HG03108 (cell line): ENCODE results near the gene PRKACG.
A peak's percentile ranks its signal among the peaks of the same experiment; 100 is the strongest.
"Not testable (repeated sequence)": the region's sequence is repeated elsewhere in the genome, so short reads cannot be mapped to it uniquely, and the experiment has no call there.

Source experiments
- ATAC-seq: cut with Tn5 transposase; IDR thresholded peaks from one replicate; pipeline ENCODE4 v1.9.1; 2021; ENCODE audit warnings: moderate library complexity; ENCODE audit not compliant: unreplicated experiment

Gene PRKACG

DNA sequence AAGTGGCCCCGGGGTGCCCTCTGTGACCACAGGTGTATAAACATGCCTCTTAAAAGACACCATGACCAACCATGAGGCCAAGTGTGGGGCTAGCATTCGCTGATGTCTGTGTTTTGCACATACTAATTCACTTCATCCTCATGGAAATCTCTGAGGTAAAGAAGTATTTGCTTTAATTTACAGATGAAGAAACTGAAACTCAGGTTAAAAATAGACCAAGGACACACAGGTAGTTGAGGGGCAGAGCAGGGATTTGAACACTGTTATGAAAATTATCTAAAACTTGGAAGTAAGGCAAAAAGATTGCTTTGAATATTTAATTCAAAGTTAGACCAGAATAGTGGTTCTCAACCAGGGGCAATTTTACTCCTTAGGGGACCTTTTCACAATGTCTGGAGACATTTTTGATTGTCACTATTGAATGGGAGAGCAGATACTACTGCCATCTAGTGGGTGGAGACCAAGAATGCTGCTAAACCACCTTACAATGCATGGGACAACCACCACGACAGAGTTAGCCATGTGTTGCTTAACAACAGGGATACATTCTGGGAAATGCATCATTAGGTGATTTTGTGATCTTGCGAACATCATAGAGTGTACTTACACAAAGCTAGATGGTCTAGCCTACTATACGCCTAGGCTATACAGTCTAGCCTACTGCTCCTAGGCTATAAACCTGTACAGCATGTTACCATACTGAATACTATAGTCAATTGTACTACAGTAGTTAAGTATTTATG, 13.6 kb upstream of the PRKACG start:
- ATAC-seq: peak; percentile 64

DNA sequence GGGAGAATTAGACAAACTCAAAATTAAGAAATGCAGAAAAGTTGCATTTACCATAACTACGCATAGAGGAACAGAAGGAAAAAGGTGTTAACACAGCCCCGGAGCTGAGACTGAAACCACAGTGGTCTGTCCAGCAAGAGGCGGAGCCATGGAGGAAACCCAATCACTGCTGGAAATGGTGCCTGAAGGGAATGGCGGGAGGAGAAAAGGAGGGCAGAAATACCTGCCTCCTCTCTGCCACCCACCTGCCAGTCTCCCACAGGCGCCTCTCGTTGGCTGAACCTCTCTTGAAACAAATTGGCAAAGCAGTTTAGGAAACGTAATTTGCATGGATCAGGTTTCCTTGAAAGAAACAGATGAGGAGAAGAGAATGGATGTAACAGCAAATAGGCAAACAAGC, 9.7 kb upstream of the PRKACG start:
- ATAC-seq: no peak

DNA sequence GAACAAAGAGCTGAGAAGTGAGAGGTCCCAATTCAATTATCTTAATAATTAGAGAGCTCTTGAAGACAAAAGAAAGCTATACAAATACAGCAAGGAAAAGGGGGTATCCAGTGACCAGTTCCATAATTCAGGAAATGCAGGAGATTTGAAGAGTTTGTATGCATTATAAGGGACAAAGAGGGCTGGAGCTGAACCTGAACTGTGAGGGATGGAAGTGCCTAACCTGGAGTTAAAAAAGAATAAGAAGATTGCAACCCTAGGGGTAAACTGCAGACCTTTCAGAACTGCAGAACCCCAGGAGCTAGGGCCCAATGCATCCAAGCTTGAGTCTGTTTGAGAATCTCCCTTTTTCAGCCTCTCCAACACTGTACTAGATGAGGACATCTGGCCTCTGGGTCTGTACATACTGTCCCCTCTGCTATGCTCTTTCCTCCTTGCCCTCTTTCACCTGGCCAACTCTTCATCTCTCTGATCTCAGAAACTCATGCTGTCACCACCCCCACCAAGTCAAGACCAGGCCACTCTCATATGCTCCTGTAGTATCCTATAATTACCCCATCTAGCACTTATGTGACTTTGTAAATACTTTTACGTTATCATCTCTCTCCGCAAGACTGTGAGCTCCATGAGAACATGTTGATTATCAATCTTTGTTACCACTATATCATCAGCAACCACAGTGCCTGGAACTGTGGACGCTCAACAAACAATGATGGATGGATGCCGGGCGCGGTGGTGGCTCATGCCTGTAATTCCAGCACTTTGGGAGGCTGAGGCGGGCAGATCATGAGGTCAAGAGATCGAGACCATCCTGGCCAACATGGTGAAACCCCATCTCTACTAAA, 6.6 kb upstream of the PRKACG start:
- ATAC-seq: no peak

- ATAC-seq: no peak
Observed at GRCh38 chr9:69019808-69020207, 5.9 kb upstream of the PRKACG start.

- ATAC-seq: no peak
Observed at GRCh38 chr9:69018737-69019136, 4.8 kb upstream of the PRKACG start.

DNA sequence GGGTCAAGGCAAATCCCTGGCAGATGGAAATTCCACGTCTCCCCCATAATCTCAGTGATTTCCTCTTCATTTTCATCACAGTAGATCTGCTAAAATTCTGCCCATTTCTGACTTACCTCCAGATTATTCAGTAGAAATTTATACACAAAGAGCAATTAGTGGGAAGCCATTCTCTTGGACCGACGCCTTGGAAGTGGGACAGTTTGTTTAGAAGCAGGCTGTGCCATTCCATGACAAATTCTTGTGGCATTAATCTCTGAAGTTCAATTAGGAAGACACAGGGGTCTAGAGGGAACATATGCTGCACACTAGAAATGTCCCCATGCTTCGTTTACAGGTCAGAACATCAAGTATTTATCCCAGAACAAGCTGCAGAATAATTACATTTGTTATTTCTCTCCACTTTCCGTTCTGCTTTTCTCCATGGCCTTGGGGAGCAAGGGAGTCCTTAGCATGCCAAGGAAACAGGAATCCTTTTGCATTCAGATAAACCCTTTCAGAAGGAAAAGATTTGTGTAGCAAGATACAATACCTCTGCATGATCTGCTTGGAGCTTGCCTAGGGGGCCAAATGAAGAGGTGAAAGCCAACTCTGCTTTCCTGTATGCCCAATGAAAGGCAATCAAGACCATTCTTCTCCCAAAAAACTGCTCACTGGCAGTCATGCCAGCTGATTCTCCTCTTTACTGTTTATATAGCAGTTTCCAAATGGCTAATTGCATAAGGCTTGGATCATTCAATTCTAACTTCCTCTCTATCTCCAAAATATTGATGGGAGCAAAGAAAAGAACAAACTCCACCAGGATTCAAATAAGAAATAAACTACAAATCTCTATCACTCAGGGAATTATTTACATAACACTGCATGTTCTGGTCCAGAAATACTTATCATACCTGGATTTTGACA, 2.5 kb upstream of the PRKACG start:
- ATAC-seq: no peak

- ATAC-seq: no peak
Observed at GRCh38 chr9:69013382-69013727, 558 bp downstream of the PRKACG start.

GRCh38 chr9:69012696-69013381, 1.1 kb downstream of the PRKACG start:
- no peak for ATAC-seq

- no peak for ATAC-seq
Observed at GRCh38 chr9:69009708-69010107, 4.2 kb downstream of the PRKACG start.

GRCh38 chr9:69004836-69005235, 9.1 kb downstream of the PRKACG start:
- no peak for ATAC-seq

GRCh38 chr9:69003051-69003450, 10.9 kb downstream of the PRKACG start:
- no peak for ATAC-seq

- ATAC-seq: no peak
Observed at GRCh38 chr9:69001921-69002320, 12.0 kb downstream of the PRKACG start.

DNA sequence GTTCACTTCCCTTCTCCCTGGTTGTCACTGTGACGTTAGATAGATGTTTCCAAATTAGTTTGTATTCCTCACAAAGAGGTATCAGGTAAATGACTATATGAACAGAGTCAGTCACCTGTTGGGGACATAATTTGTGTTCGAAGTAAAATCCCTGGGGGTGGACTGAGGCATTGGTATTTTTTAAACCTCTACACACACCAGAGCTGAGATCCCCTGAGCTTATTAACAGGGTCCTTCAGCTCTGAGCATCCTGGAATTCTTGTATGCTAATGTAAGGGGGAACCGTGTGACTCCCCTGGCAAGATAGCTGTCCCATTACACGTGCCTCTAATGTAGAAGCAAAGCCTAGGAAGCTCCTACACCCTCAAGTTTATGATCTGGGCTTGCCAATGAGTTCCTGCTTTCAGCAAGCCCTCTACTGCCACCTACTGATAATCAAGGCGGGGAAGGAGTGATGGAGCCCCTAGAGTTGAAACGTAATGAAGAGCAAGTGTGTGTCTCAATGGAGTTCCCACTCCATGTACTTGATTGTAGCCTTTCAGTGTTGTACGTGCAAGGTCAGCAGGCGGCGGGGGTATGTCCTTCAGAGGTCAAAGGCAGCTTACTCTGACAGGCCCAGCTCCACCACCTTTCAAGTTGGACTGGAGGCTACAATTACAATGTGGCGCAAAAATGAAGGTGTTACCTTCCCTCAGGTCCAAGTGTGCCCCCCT, 14.4 kb downstream of the PRKACG start:
- peak; percentile 75 for ATAC-seq

- ATAC-seq: no peak
Observed at GRCh38 chr9:68998812-68999211, 15.1 kb downstream of the PRKACG start.

DNA sequence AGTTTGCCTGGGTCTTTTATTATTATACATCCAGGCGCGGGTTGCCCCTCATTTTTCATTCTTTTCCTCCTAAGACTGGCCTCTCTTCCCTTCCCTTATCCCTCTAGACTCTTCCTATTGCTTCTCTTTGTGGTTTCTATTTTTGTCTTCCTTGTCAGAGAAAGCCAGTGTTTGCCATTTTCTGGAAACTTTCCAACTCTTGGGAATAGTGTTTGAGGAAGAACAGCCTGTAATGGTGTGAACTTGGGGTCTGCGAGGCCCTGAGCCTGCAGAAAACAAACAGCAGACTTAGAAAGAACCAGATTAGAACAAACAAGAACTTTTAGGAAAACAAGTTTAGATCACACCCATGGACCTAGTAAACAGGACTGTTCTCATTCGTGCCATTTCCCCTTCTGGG, 15.5 kb downstream of the PRKACG start:
- no peak for ATAC-seq

DNA sequence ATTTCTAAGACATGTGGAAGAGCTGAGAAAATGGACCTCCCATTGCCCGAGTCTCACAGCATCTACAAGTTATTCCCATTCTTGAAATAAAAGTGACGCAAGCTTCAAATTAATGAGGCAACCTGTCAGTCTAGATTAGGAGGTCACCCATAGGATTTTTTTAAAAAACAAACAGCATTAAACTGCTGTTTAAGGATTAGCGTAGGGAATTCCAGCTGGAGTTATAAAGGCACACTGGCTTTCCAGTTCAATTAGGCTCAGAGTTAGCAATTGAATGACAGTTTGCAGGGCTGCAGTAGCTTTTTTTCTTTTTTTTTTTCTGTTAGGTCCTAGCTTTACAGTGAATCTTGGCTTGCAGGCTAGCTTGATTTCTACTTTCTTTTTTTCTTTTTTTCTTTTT, 16.2 kb downstream of the PRKACG start:
- no peak for ATAC-seq

DNA sequence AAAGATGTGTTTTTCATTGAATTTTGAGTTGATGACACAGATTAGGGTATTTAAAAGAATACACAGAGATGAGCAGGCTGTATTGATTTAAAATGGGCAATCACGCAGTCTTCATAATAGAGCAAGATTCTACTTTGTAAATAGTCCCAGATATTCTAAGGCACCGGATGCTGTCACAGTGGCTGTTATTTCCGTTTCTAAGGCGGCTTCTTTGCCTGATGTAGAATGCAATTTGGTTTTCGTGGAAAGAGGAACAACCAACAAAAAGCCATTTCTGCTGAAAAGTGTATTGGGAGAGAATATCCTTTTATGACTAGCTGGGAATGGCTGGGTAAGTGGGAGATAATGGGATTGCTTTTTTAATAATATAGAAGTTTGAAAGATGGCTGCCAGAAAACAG, 17.5 kb downstream of the PRKACG start:
- ATAC-seq: no peak

- no peak for ATAC-seq
Observed at GRCh38 chr9:68995776-68996175, 18.1 kb downstream of the PRKACG start.

- no peak for ATAC-seq
Observed at GRCh38 chr9:68991457-68991856, 22.5 kb downstream of the PRKACG start.

DNA sequence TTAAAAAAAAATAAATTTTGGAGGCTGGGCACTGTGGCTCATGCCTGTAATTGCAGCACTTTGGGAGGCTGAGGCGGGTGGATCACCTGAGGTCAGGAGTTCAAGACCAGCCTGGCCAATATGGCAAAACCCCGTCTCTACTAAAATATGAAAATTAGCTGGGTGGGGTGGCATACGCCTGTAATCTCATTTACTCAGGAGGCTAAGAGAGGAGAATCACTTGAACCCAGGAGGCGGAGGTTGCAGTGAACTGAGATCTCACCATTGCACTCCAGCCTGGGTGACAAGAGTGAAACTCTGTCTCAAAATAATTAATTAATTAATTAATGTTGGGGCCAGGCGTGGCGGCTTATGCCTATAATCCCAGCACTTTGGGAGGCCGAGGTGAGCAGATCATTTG, 27.0 kb downstream of the PRKACG start:
- ATAC-seq: not testable (repeated sequence)
